Heart left ventricle (tissue), 13 donors: ENCODE results near the gene NPL.

Experiments
- POLR2A ChIP-seq, 2 donors: fragments of 450-650 bp; IDR thresholded peaks; one replicate each; pipeline ENCODE4 v1.6.1; 2017; ENCODE audit warnings: antibody characterized with exemption in 2 of 2, mild to moderate bottlenecking in 2 of 2, moderate library complexity in 2 of 2
- TF ChIP-seq, protein P1 (sequence below), 12 donors: fragments of 200-600 bp; sonication (generic) in 4 of 12; IDR thresholded peaks; one replicate each; pipeline versions ENCODE4 v1.5.0 to v1.8.0; 2018 to 2022; ENCODE audit warnings: antibody characterized with exemption in 12 of 12, mild to moderate bottlenecking in 5 of 12
- donor health status: ischemic (EF 13 %, LVEDD 7.1; RV severe dilation, severe dysfunction).
- donor health status: DM: no; HTN: yes; CAD: no.
- donor health status: DM: no; HTN: no; CAD: no.
- donor health status: ischemic (EF 25% LVEDD 6.9; RV normal size, moderate dysfunction).
- donor health status: ischemic (EF 25% LVEDD 5.7; RV mildly dilated, moderate dysfunction).
- donor health status: ischemic (EF 35%, LVEDD 5.7; RV mildly dilated, moderate dysfunction).
- donor health status: nonischemic (EF 11% LVEDD 7.7; RV severe dilation, severe dysfunction).
- donor health status: DM: yes; HTN: yes; CAD: no.
- donor health status: PGD.
- donor health status: ischemic (EF 29% LVEDD 5.4; RV normal size, mild dysfunction).
- donor health status: nonischemic (EF 23%, LVEDD 6.1; RV moderate dilation, normal function).

DNA sequence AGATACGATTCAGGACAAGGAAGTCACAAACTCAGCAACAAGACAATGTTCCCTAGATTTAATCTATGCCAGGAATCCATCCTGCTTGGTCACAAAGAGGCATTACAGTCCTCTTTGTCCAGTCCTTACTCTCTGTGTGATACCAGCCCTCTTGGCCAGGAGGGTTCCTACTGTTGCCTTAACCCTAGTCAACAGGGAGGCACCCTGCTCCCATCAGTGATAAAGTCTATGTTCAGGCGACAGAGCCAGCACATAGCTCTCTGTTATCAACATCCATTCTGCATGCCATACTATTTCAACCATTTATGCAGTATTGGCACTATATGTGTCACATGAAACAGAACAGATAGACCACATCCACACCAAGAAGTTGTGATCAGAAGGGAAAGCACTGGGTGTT, 4.4 kb upstream of the NPL start:
- TF ChIP-seq, protein P1, sequence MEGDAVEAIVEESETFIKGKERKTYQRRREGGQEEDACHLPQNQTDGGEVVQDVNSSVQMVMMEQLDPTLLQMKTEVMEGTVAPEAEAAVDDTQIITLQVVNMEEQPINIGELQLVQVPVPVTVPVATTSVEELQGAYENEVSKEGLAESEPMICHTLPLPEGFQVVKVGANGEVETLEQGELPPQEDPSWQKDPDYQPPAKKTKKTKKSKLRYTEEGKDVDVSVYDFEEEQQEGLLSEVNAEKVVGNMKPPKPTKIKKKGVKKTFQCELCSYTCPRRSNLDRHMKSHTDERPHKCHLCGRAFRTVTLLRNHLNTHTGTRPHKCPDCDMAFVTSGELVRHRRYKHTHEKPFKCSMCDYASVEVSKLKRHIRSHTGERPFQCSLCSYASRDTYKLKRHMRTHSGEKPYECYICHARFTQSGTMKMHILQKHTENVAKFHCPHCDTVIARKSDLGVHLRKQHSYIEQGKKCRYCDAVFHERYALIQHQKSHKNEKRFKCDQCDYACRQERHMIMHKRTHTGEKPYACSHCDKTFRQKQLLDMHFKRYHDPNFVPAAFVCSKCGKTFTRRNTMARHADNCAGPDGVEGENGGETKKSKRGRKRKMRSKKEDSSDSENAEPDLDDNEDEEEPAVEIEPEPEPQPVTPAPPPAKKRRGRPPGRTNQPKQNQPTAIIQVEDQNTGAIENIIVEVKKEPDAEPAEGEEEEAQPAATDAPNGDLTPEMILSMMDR (IDR thresholded peaks at IDR 0.05) = no peak
- no peak for TF ChIP-seq POLR2A (IDR thresholded peaks at IDR 0.05)
